HepG2 (cell line): Measurements from ENCODE around the gene NUAK1. TPM values are rescaled to one million over a fixed set of nuclear protein-coding genes. Genes with fewer than 3 reads are reported as not detected.
A peak's percentile ranks its signal among the peaks of the same experiment; 100 is the strongest.

Experiments used
- ATF6 ChIP-seq: sonication (generic); formaldehyde crosslinking; conservative IDR thresholded peaks from 2 replicates; pipeline ENCODE4 v1.4.0; 2020; ENCODE audit warnings: missing genetic modification reagents
- BRF2 ChIP-seq: sonication (generic); formaldehyde crosslinking; IDR thresholded peaks from 2 replicates; pipeline ENCODE4 v1.8.1; 2022; ENCODE audit warnings: mild to moderate bottlenecking, missing genetic modification reagents
- CC2D1A ChIP-seq: sonication (generic); formaldehyde crosslinking; IDR thresholded peaks from 2 replicates; pipeline ENCODE4 v1.8.1; 2023; ENCODE audit warnings: mild to moderate bottlenecking, missing genetic modification reagents
- CEBPZ ChIP-seq: IDR thresholded peaks from 2 replicates; pipeline ENCODE4 v1.6.1; 2012; ENCODE audit warnings: low read length, improper control_type of control experiment
- HCFC1 ChIP-seq: fragments of 150-350 bp; IDR thresholded peaks from 2 replicates; pipeline ENCODE4 v1.6.1; 2014; ENCODE audit warnings: low read depth, low read length
- HNRNPK ChIP-seq: fragments of 200-400 bp; formaldehyde crosslinking; IDR thresholded peaks from 2 replicates; pipeline ENCODE4 v1.6.1; 2018; ENCODE audit warnings: low read length, low read depth, moderate library complexity, mild to moderate bottlenecking; ENCODE audit not compliant: poor library complexity, severe bottlenecking
- NR2F6 ChIP-seq, 2 experiments: IDR thresholded peaks; 2 replicates each; pipeline ENCODE4 v1.6.1; 2016; ENCODE audit warnings: antibody characterized with exemption in 1 of 2, mild to moderate bottlenecking in 1 of 2
- PBX3 ChIP-seq: sonication (generic); formaldehyde crosslinking; IDR thresholded peaks from 2 replicates; pipeline ENCODE4 v1.8.1; 2023; ENCODE audit warnings: missing genetic modification reagents, inconsistent platforms, borderline replicate concordance
- POLR2A ChIP-seq, 2 experiments: IDR thresholded peaks; 2 replicates each; pipeline ENCODE4 v1.6.1; 2011; ENCODE audit warnings: low read depth in 2 of 2, low read length in 2 of 2, mild to moderate bottlenecking in 1 of 2, moderate library complexity in 1 of 2; ENCODE audit not compliant: insufficient read depth in 1 of 2
- RXRB ChIP-seq: IDR thresholded peaks from 2 replicates; pipeline ENCODE4 v1.6.1; 2016; ENCODE audit warnings: borderline replicate concordance, missing genetic modification reagents, missing compliant biosample characterization
- SIX1 ChIP-seq: sonication (generic); formaldehyde crosslinking; IDR thresholded peaks from 2 replicates; pipeline ENCODE4 v1.4.0; 2020; ENCODE audit warnings: missing genetic modification reagents, borderline replicate concordance
- SNAPC5 ChIP-seq: sonication (generic); formaldehyde crosslinking; IDR thresholded peaks from 2 replicates; pipeline ENCODE4 v1.8.1; 2023; ENCODE audit warnings: mild to moderate bottlenecking, missing genetic modification reagents, borderline replicate concordance
- SSRP1 ChIP-seq: IDR thresholded peaks from 2 replicates; pipeline ENCODE4 v1.6.1; 2016; ENCODE audit warnings: control low read depth
- ZMYM4 ChIP-seq: sonication (generic); formaldehyde crosslinking; IDR thresholded peaks from 2 replicates; pipeline ENCODE4 v1.8.1; 2023; ENCODE audit warnings: mild to moderate bottlenecking, missing genetic modification reagents
- ZNF232 ChIP-seq: sonication (generic); formaldehyde crosslinking; IDR thresholded peaks from 2 replicates; pipeline ENCODE4 v1.4.0; 2020; ENCODE audit warnings: missing genetic modification reagents, borderline replicate concordance
- ZNF235 ChIP-seq: sonication (generic); formaldehyde crosslinking; IDR thresholded peaks from 2 replicates; pipeline ENCODE4 v1.8.1; 2023; ENCODE audit warnings: mild to moderate bottlenecking, missing genetic modification reagents, borderline replicate concordance
- ZNF335 ChIP-seq: sonication (generic); formaldehyde crosslinking; IDR thresholded peaks from 2 replicates; pipeline ENCODE4 v1.4.0; 2020; ENCODE audit warnings: missing genetic modification reagents
- ZNF550 ChIP-seq: sonication (generic); formaldehyde crosslinking; IDR thresholded peaks from 2 replicates; pipeline ENCODE4 v1.4.0; 2020; ENCODE audit warnings: mild to moderate bottlenecking, missing genetic modification reagents, borderline replicate concordance
- ZNF704 ChIP-seq: sonication (generic); formaldehyde crosslinking; IDR thresholded peaks from 2 replicates; pipeline ENCODE4 v1.8.1; 2023; ENCODE audit warnings: mild to moderate bottlenecking, inconsistent platforms, moderate library complexity, missing genetic modification reagents, borderline replicate concordance
- ZNF782 ChIP-seq: sonication (generic); formaldehyde crosslinking; IDR thresholded peaks from 2 replicates; pipeline ENCODE4 v1.4.0; 2020; ENCODE audit warnings: missing genetic modification reagents, mild to moderate bottlenecking, borderline replicate concordance
- ZNF841 ChIP-seq: sonication (generic); formaldehyde crosslinking; IDR thresholded peaks from 2 replicates; pipeline ENCODE4 v1.8.1; 2023; ENCODE audit warnings: missing genetic modification reagents, borderline replicate concordance
- polyA plus RNA-seq, 8 experiments: library from polyadenylated mRNA; depleted of rRNA in 3 of 8; stranded (reverse) in 7 of 8; unstranded in 1 of 8; fragments of >200 nt; fragmentation: Illumina TruSeq in 4 of 8; extraction: Trizol in 4 of 8; gene quantifications; 2 replicates each; pipeline versions ENCODE4 v1.2.1 to v1.2.3, GENCODE V29; 2011 to 2016; ENCODE audit warnings: low read depth in 4 of 8, missing spikeins in 1 of 8, mixed read lengths in 1 of 8; ENCODE audit not compliant: insufficient read depth in 1 of 8
- total RNA-seq, 5 experiments: library from RNA; depleted of rRNA; stranded (reverse); fragments of >200 nt; fragmentation: Illumina TruSeq; extraction: Trizol; gene quantifications; 2 replicates each; pipeline ENCODE4 v1.2.3, GENCODE V29; 2016; ENCODE audit warnings: low read depth in 1 of 5

NUAK1 gene
- total and polyA plus RNA-seq, 2 of the 13 experiments (the other 11 are each of a cell fraction or from before 2014, with no cell fraction given), result 1.7 to 1.9 TPM

- TF ChIP-seq ATF6 (CRISPR knock-in tag), result no peak
- TF ChIP-seq POLR2A (IDR thresholded peaks at IDR 0.05; ENCODE audit: insufficient read depth in 1 of 2, low read depth in 2 of 2, low read length in 2 of 2), result no peak
- TF ChIP-seq ZNF704, result no peak
- no peak for TF ChIP-seq CC2D1A
- peak; percentile 57; the same call in 1 of the 2 replicates for TF ChIP-seq SIX1
- TF ChIP-seq ZNF235 (CRISPR knock-in tag), result no peak
- no peak for TF ChIP-seq ZNF335 (CRISPR knock-in tag)
- peak; percentile 48; the same call in 1 of the 2 replicates for TF ChIP-seq RXRB
- TF ChIP-seq ZNF550 (CRISPR knock-in tag), result no peak
- no peak for TF ChIP-seq ZNF782
- TF ChIP-seq HCFC1, result no peak
- TF ChIP-seq NR2F6 (IDR thresholded peaks at IDR 0.05), result peak; percentile 94
- TF ChIP-seq NR2F6 (CRISPR knock-in tag; IDR thresholded peaks at IDR 0.05), result peak; percentile 88
- no peak for TF ChIP-seq PBX3 (CRISPR knock-in tag)
- no peak for TF ChIP-seq ZNF232 (CRISPR knock-in tag)
- no peak for TF ChIP-seq BRF2 (CRISPR knock-in tag)
- no peak; the same call in 1 of the 2 replicates for TF ChIP-seq ZMYM4 (CRISPR knock-in tag)
- no peak for TF ChIP-seq ZNF841
- TF ChIP-seq SNAPC5 (CRISPR knock-in tag), result no peak
- no peak for TF ChIP-seq HNRNPK
- no peak for TF ChIP-seq CEBPZ
- TF ChIP-seq SSRP1 (CRISPR knock-in tag), result no peak
Observed at GRCh38 chr12:106098691-106099200, 40.0 kb downstream of the NUAK1 start (continued).
